SJSA1 (cell line): Measurements from ENCODE around the gene ERBB2. TPM values are rescaled to one million over a fixed set of nuclear protein-coding genes. Genes with fewer than 3 reads are reported as not detected.

ENCODE experiments used
- DNase-seq, 2 experiments: peaks; one replicate each; pipeline ENCODE4 v3.0.0-alpha.2; 2015 to 2020; ENCODE audit warnings: low spot score in 2 of 2, low read depth in 1 of 2
- H3K27ac ChIP-seq: fragments of 250-450 bp; sonication (Bioruptor Pico); 2 replicates; pipeline ENCODE4 v1.5.1; 2020; ENCODE audit warnings: mild to moderate bottlenecking, moderate library complexity
- H3K27me3 ChIP-seq: fragments of 250-450 bp; sonication (Bioruptor Pico); replicated peaks from 2 replicates; pipeline ENCODE4 v1.5.1; 2020; ENCODE audit warnings: mild to moderate bottlenecking, moderate library complexity
- H3K36me3 ChIP-seq: fragments of 250-450 bp; sonication (Bioruptor Pico); 2 replicates; pipeline ENCODE4 v1.5.1; 2020; ENCODE audit warnings: mild to moderate bottlenecking
- H3K4me1 ChIP-seq: fragments of 250-450 bp; sonication (Bioruptor Pico); replicated peaks from 2 replicates; pipeline ENCODE4 v1.6.1; 2021; ENCODE audit warnings: mild to moderate bottlenecking
- H3K4me3 ChIP-seq: fragments of 250-450 bp; sonication (Bioruptor Pico); 2 replicates; pipeline ENCODE4 v1.5.1; 2020; ENCODE audit warnings: mild to moderate bottlenecking
- H3K9me3 ChIP-seq: fragments of 250-450 bp; sonication (Bioruptor Pico); replicated peaks from 2 replicates; pipeline ENCODE4 v1.5.1; 2020; ENCODE audit warnings: mild to moderate bottlenecking
- total RNA-seq: library from RNA; depleted of rRNA; stranded (reverse); fragments of >200 nt; shearing (Covaris generic); gene quantifications from 2 replicates; pipeline ENCODE4 v1.2.3, GENCODE V29; 2014

ERBB2 gene
- total RNA-seq, 1 experiment from 2014 or later, result 26.8 TPM

GRCh38 chr17:39751637-39752036 lies 51.8 kb downstream of the ERBB2 start:
- no peak for DNase-seq
- Histone ChIP-seq H3K4me1 (peaks cover 31% of the 10 kb centered on the region), H3K36me3 (no peaks in the 10 kb centered on the region), H3K9me3 (0 out of 2 replicates have a peak, but pooled peaks cover 4% of the 10 kb centered on the region), H3K27ac (no peak overlapping the region), H3K4me3 (no peak overlapping the region), H3K27me3 (no peaks in the 10 kb centered on the region)

- H3K27me3 ChIP-seq, result no peaks in the 10 kb centered on the region
- H3K9me3 ChIP-seq, result 0 out of 2 replicates have a peak, but pooled peaks cover 4% of the 10 kb centered on the region
- no peak for DNase-seq
- H3K36me3 ChIP-seq, result no peaks in the 10 kb centered on the region
- no peak overlapping the region for H3K4me3 ChIP-seq
- H3K4me1 ChIP-seq, result peaks cover 38% of the 10 kb centered on the region
- no peak overlapping the region for H3K27ac ChIP-seq
These were observed 52.5 kb downstream of the ERBB2 start for GRCh38 chr17:39752241-39752881.

- Histone ChIP-seq H3K36me3 (no peaks in the 10 kb centered on the region), H3K9me3 (0 out of 2 replicates have a peak, but pooled peaks cover 4% of the 10 kb centered on the region), H3K4me3 (peak overlapping the region; percentile 50)
These were observed 53.8 kb downstream of the ERBB2 start for GRCh38 chr17:39753514-39754160.

GRCh38 chr17:39754161-39754957 lies 54.5 kb downstream of the ERBB2 start:
- peak overlapping the region; percentile 96 for H3K27ac ChIP-seq
- H3K36me3 ChIP-seq, result no peaks in the 10 kb centered on the region
- H3K4me3 ChIP-seq, result peak overlapping the region; percentile 50
- peaks cover 55% of the 10 kb centered on the region for H3K4me1 ChIP-seq
- H3K27me3 ChIP-seq, result no peaks in the 10 kb centered on the region
- peak; percentile 97 to 99 for DNase-seq
- 0 out of 2 replicates have a peak, but pooled peaks cover 4% of the 10 kb centered on the region for H3K9me3 ChIP-seq

More at GRCh38 chr17:39753514-39754160, 53.8 kb downstream of the ERBB2 start:
- H3K27me3 ChIP-seq, result no peaks in the 10 kb centered on the region
- peak overlapping the region; percentile 96 for H3K27ac ChIP-seq
- DNase-seq, result peak in 1 of 2 experiments; percentile 60
- H3K4me1 ChIP-seq, result peaks cover 48% of the 10 kb centered on the region

GRCh38 chr17:39754958-39755553 lies 55.2 kb downstream of the ERBB2 start:
- DNase-seq, result peak in 1 of 2 experiments; percentile 45
- Histone ChIP-seq H3K27ac (peak overlapping the region; percentile 96), H3K4me3 (peak overlapping the region; percentile 50)

GRCh38 chr17:39755554-39756379 lies 55.9 kb downstream of the ERBB2 start:
- Histone ChIP-seq H3K4me1 (peaks cover 60% of the 10 kb centered on the region), H3K27me3 (no peaks in the 10 kb centered on the region)
- no peak for DNase-seq

More at GRCh38 chr17:39754958-39755553, 55.2 kb downstream of the ERBB2 start:
- Histone ChIP-seq H3K4me1 (peaks cover 60% of the 10 kb centered on the region), H3K9me3 (0 out of 2 replicates have a peak, but pooled peaks cover 4% of the 10 kb centered on the region), H3K27me3 (no peaks in the 10 kb centered on the region), H3K36me3 (no peaks in the 10 kb centered on the region)

GRCh38 chr17:39756380-39757079 lies 56.7 kb downstream of the ERBB2 start:
- Histone ChIP-seq H3K27ac (no peak overlapping the region; the same call in 1 of the 2 replicates), H3K36me3 (no peaks in the 10 kb centered on the region), H3K9me3 (0 out of 2 replicates have a peak, but pooled peaks cover 4% of the 10 kb centered on the region), H3K27me3 (no peaks in the 10 kb centered on the region), H3K4me1 (peaks cover 60% of the 10 kb centered on the region), H3K4me3 (no peak overlapping the region)
- DNase-seq, result no peak

More at GRCh38 chr17:39755554-39756379, 55.9 kb downstream of the ERBB2 start:
- Histone ChIP-seq H3K36me3 (no peaks in the 10 kb centered on the region), H3K9me3 (0 out of 2 replicates have a peak, but pooled peaks cover 4% of the 10 kb centered on the region), H3K27ac (peak overlapping the region; percentile 96), H3K4me3 (no peak overlapping the region)

- H3K9me3 ChIP-seq, result 0 out of 2 replicates have a peak, but pooled peaks cover 4% of the 10 kb centered on the region
- H3K4me3 ChIP-seq, result no peak overlapping the region
- H3K4me1 ChIP-seq, result peaks cover 66% of the 10 kb centered on the region
- no peaks in the 10 kb centered on the region for H3K36me3 ChIP-seq
- peak overlapping the region; percentile 59 for H3K27ac ChIP-seq
- H3K27me3 ChIP-seq, result no peaks in the 10 kb centered on the region
- no peak for DNase-seq
These were observed 57.4 kb downstream of the ERBB2 start for GRCh38 chr17:39757176-39757662.

GRCh38 chr17:39757931-39758873 lies 58.3 kb downstream of the ERBB2 start:
- Histone ChIP-seq H3K9me3 (0 out of 2 replicates have a peak, but pooled peaks cover 4% of the 10 kb centered on the region), H3K4me3 (no peak overlapping the region), H3K27ac (peak overlapping the region; percentile 66), H3K4me1 (peaks cover 76% of the 10 kb centered on the region), H3K27me3 (no peaks in the 10 kb centered on the region), H3K36me3 (no peaks in the 10 kb centered on the region)
- peak; percentile 94 to 97 for DNase-seq

- H3K27ac ChIP-seq, result peak overlapping the region; percentile 66
- H3K9me3 ChIP-seq, result no peaks in the 10 kb centered on the region
- H3K36me3 ChIP-seq, result no peaks in the 10 kb centered on the region
- H3K4me3 ChIP-seq, result no peak overlapping the region
- H3K27me3 ChIP-seq, result no peaks in the 10 kb centered on the region
- peaks cover 75% of the 10 kb centered on the region for H3K4me1 ChIP-seq
- no peak for DNase-seq
These were observed 59.3 kb downstream of the ERBB2 start for GRCh38 chr17:39759204-39759603.

GRCh38 chr17:39761861-39762496 lies 62.1 kb downstream of the ERBB2 start:
- no peak for DNase-seq

More at GRCh38 chr17:39761861-39762496, 62.1 kb downstream of the ERBB2 start:
- Histone ChIP-seq H3K4me3 (no peak overlapping the region), H3K27me3 (no peaks in the 10 kb centered on the region), H3K4me1 (peaks cover 49% of the 10 kb centered on the region), H3K9me3 (no peaks in the 10 kb centered on the region), H3K27ac (no peak overlapping the region), H3K36me3 (no peaks in the 10 kb centered on the region)
